Right atrium auricular region (tissue), 2 donors: ENCODE results near the gene CLDN20. TPM values are rescaled to one million over a fixed set of nuclear protein-coding genes. Genes with fewer than 3 reads are reported as not detected.
"Not testable (repeated sequence)": the region's sequence is repeated elsewhere in the genome, so short reads cannot be mapped to it uniquely, and the experiment has no call there.

ENCODE experiments used
- DNase-seq: peaks from one replicate; pipeline ENCODE4 v3.0.0-alpha.2; 2019; ENCODE audit warnings: low spot score
- H3K27ac ChIP-seq, 2 donors: fragments of 200-600 bp; sonication (generic); 1 replicate in 1 of 2; 2 replicates in 1 of 2; pipeline ENCODE4 v1.5.1; 2016 to 2019
- H3K27me3 ChIP-seq, 2 donors: fragments of 200-600 bp; sonication (generic); one replicate each; pipeline versions ENCODE4 v1.5.1 to v1.6.0; 2017 to 2019
- H3K36me3 ChIP-seq: fragments of 200-600 bp; sonication (generic); one replicate; pipeline ENCODE4 v1.5.1; 2016
- H3K4me1 ChIP-seq, 2 donors: fragments of 200-600 bp; sonication (generic); one replicate each; pipeline versions ENCODE4 v1.5.1 to v1.6.0; 2017 to 2019
- H3K4me3 ChIP-seq, 2 donors: fragments of 200-600 bp; sonication (generic); 1 replicate in 1 of 2; 2 replicates in 1 of 2; pipeline ENCODE4 v1.5.1; 2017 to 2019; ENCODE audit warnings: mild to moderate bottlenecking in 1 of 2, moderate library complexity in 1 of 2
- H3K9me3 ChIP-seq, 2 donors: fragments of 200-600 bp; sonication (generic); one replicate each; pipeline ENCODE4 v1.5.1; 2019
- total RNA-seq, 2 donors: library from RNA; depleted of rRNA; stranded (reverse); fragments of >200 nt; gene quantifications; one replicate each; pipeline ENCODE4 v1.1.0, GENCODE V29; 2016
- TF ChIP-seq, protein P1 (sequence below), 2 donors: fragments of 200-600 bp; sonication (generic); IDR thresholded peaks; one replicate each; pipeline ENCODE4 v1.5.1; 2019; ENCODE audit warnings: antibody characterized with exemption in 2 of 2

CLDN20 gene
- total RNA-seq, 2 donors from 2014 or later: not detected

DNA sequence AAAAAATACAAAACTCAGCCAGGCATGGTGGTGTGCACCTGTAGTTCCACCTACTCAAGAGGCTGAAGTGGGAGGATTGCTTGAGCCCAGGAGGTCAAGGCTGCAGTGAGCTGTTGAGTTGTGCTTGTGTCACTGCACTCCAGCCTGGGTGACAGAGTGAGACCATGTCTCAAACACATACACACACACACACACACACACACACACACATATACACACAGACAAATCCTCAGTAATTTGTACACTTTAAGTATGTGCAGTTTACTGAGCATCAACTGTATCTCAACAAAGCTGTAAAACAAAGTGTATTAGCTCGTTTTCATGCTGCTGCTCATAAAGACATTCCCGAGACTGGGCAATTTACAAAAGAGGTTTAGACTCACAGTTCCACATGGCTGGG, 43.1 kb downstream of the CLDN20 start:
- Histone ChIP-seq H3K9me3 (no peaks in the 10 kb centered on the region), H3K4me1 (no peaks in the 10 kb centered on the region), H3K36me3 (no peaks in the 10 kb centered on the region), H3K27ac (no peak overlapping the region), H3K4me3 (no peak overlapping the region), H3K27me3 (no peaks in the 10 kb centered on the region)
- TF ChIP-seq, protein P1, sequence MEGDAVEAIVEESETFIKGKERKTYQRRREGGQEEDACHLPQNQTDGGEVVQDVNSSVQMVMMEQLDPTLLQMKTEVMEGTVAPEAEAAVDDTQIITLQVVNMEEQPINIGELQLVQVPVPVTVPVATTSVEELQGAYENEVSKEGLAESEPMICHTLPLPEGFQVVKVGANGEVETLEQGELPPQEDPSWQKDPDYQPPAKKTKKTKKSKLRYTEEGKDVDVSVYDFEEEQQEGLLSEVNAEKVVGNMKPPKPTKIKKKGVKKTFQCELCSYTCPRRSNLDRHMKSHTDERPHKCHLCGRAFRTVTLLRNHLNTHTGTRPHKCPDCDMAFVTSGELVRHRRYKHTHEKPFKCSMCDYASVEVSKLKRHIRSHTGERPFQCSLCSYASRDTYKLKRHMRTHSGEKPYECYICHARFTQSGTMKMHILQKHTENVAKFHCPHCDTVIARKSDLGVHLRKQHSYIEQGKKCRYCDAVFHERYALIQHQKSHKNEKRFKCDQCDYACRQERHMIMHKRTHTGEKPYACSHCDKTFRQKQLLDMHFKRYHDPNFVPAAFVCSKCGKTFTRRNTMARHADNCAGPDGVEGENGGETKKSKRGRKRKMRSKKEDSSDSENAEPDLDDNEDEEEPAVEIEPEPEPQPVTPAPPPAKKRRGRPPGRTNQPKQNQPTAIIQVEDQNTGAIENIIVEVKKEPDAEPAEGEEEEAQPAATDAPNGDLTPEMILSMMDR (IDR thresholded peaks at IDR 0.05): no peak
- no peak for DNase-seq

DNA sequence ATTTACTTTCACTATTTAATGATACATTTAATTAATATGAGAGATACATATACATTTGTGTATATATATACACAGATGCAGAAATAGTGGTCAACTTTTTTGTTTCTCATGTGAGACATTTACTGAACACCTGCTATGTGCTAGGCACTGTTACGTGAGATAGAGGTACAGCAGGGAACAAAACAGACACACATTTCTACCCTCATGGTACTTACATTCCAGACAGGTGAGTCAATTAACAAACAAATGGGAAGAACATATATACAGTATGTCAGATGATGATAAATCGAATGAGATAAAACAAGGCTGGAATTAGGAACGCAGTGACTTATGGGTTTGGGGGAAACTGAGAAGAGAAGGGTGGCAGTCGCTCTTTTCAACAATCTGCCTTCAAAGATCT, 45.3 kb downstream of the CLDN20 start:
- TF ChIP-seq, protein P1 (IDR thresholded peaks at IDR 0.05): no peak
- H3K27ac ChIP-seq: no peak overlapping the region
- H3K9me3 ChIP-seq: no peaks in the 10 kb centered on the region
- peaks cover 0 to 6% of the 10 kb centered on the region in 2 donors for H3K4me1 ChIP-seq
- no peak overlapping the region for H3K4me3 ChIP-seq
- H3K36me3 ChIP-seq: no peaks in the 10 kb centered on the region
- no peaks in the 10 kb centered on the region for H3K27me3 ChIP-seq
- DNase-seq: no peak

- TF ChIP-seq, protein P1 (IDR thresholded peaks at IDR 0.05): no peak
- Histone ChIP-seq H3K9me3 (no peaks in the 10 kb centered on the region), H3K4me3 (no peak overlapping the region), H3K27ac (no peak overlapping the region), H3K4me1 (peaks cover 0 to 15% of the 10 kb centered on the region in 2 donors), H3K27me3 (no peaks in the 10 kb centered on the region), H3K36me3 (no peaks in the 10 kb centered on the region)
- no peak for DNase-seq
Measured at GRCh38 chr6:155310596-155310995, 46.8 kb downstream of the CLDN20 start.

- H3K4me3 ChIP-seq: no peak overlapping the region
- TF ChIP-seq, protein P1 (IDR thresholded peaks at IDR 0.05): no peak
- H3K27ac ChIP-seq: no peak overlapping the region
- no peak for DNase-seq
- no peaks in the 10 kb centered on the region for H3K27me3 ChIP-seq
- peaks cover 0 to 17% of the 10 kb centered on the region in 2 donors for H3K4me1 ChIP-seq
- H3K9me3 ChIP-seq: no peaks in the 10 kb centered on the region
- no peaks in the 10 kb centered on the region for H3K36me3 ChIP-seq
Measured at GRCh38 chr6:155311086-155311485, 47.3 kb downstream of the CLDN20 start.

DNA sequence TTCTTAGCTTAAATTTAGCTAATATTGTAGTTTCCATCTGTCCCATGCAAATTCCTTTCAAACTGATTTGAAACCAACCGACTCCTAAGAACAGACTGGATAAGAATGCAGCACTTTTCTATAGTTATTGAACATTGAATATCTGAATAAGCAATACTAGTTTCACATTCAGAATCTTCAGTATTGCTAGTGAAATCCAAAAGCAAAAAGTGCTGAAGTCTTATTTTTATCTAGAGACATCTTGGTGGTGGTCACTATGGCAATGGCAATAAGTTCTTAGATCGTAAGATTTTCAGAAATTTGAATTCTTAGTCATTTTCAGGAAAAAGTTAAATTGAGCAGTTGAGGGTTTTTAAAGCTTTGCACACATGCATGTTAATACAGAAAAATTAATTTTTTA, 47.8 kb downstream of the CLDN20 start:
- Histone ChIP-seq H3K9me3 (no peaks in the 10 kb centered on the region), H3K4me3 (no peak overlapping the region), H3K27ac (no peak overlapping the region), H3K36me3 (no peaks in the 10 kb centered on the region), H3K4me1 (peaks cover 0 to 17% of the 10 kb centered on the region in 2 donors), H3K27me3 (no peaks in the 10 kb centered on the region)
- no peak for DNase-seq
- TF ChIP-seq, protein P1 (IDR thresholded peaks at IDR 0.05): no peak

GRCh38 chr6:155312950-155313349, 49.1 kb downstream of the CLDN20 start:
- H3K27ac ChIP-seq, H3K9me3 ChIP-seq, H3K4me3 ChIP-seq, H3K27me3 ChIP-seq, H3K36me3 ChIP-seq, DNase-seq: not testable (repeated sequence)
- peaks cover 0 to 17% of the 10 kb centered on the region in 2 donors for H3K4me1 ChIP-seq
